IPS-15b (cell line): ENCODE data around the gene GCN1.

ENCODE experiments used
- H3K27me3 ChIP-seq: one replicate; pipeline ENCODE4 v1.6.1; 2013; ENCODE audit warnings: low read length; ENCODE audit not compliant: control insufficient read depth, insufficient read depth
- H3K36me3 ChIP-seq: one replicate; pipeline ENCODE4 v1.6.1; 2013; ENCODE audit warnings: low read length; ENCODE audit not compliant: control insufficient read depth, insufficient read depth
- H3K4me1 ChIP-seq: one replicate; pipeline ENCODE4 v1.6.1; 2013; ENCODE audit warnings: mild to moderate bottlenecking, low read length; ENCODE audit not compliant: control insufficient read depth, insufficient read depth
- H3K4me3 ChIP-seq: one replicate; pipeline ENCODE4 v1.5.1; 2013; ENCODE audit warnings: low read depth, low read length
- H3K9ac ChIP-seq: one replicate; pipeline ENCODE4 v1.6.1; 2013; ENCODE audit warnings: low read depth, mild to moderate bottlenecking, low read length
- H3K9me3 ChIP-seq: one replicate; pipeline ENCODE4 v1.6.1; 2013; ENCODE audit warnings: mild to moderate bottlenecking, low read length; ENCODE audit not compliant: control insufficient read depth, insufficient read depth

The GCN1 gene, protein sequence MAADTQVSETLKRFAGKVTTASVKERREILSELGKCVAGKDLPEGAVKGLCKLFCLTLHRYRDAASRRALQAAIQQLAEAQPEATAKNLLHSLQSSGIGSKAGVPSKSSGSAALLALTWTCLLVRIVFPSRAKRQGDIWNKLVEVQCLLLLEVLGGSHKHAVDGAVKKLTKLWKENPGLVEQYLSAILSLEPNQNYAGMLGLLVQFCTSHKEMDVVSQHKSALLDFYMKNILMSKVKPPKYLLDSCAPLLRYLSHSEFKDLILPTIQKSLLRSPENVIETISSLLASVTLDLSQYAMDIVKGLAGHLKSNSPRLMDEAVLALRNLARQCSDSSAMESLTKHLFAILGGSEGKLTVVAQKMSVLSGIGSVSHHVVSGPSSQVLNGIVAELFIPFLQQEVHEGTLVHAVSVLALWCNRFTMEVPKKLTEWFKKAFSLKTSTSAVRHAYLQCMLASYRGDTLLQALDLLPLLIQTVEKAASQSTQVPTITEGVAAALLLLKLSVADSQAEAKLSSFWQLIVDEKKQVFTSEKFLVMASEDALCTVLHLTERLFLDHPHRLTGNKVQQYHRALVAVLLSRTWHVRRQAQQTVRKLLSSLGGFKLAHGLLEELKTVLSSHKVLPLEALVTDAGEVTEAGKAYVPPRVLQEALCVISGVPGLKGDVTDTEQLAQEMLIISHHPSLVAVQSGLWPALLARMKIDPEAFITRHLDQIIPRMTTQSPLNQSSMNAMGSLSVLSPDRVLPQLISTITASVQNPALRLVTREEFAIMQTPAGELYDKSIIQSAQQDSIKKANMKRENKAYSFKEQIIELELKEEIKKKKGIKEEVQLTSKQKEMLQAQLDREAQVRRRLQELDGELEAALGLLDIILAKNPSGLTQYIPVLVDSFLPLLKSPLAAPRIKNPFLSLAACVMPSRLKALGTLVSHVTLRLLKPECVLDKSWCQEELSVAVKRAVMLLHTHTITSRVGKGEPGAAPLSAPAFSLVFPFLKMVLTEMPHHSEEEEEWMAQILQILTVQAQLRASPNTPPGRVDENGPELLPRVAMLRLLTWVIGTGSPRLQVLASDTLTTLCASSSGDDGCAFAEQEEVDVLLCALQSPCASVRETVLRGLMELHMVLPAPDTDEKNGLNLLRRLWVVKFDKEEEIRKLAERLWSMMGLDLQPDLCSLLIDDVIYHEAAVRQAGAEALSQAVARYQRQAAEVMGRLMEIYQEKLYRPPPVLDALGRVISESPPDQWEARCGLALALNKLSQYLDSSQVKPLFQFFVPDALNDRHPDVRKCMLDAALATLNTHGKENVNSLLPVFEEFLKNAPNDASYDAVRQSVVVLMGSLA (N-terminal part only)

DNA sequence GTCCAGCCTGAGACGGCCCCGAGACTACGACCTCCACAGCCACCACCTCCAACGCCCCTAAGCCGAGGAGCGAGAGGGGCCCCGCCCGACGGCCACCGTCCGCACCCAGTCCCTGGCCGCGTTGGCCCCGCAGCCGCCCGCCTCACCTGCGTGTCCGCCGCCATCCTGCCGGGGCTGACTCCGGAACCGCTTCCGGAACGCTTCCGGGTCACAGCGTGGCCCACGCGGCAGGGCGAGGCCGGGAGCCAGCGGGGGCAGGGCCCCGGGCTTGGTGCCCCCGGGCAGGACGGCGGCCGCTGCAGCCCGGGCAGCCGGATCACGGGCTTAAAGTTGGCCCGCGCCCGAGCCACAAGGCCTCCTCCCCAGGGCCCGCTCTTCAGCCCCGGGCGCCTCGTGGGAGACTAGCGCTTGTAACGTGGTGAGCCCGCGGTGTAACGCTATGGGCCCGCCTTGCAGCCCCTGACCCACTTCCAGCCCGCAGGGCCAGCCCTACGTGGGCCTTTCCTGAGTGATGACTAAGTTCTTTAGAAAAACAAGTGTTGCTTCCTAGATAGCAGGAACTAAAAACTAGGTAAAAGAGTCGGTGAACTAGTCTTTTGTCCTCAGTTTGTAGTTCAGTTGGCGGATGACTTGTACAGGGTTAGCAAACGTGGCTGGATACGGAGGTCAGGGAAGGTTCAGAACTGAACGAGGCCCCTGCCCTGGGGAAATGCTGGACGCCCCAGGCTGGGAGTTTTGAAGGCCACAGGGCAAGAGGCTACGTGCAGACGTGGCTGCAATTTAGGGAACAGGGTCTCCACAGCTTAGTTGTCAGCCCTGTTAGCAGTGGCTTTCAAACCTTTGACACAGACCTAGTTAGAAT, at the start of gene GCN1:
Gene GCN1 (minus strand): TSS at position 182 of the 862 bp plus-strand sequence. CDS start 18 bp downstream, at position 164.
- peak within 1 kb of the TSS; percentile 96 for H3K9ac ChIP-seq
- H3K9me3 ChIP-seq, result no peaks in the 10 kb centered on the region
- peaks cover 2% of the 10 kb centered on the region for H3K4me1 ChIP-seq
- peak within 1 kb of the TSS; percentile 74 for H3K4me3 ChIP-seq
- peaks cover 43% of the 10 kb centered on the region for H3K36me3 ChIP-seq
- no peaks in the 10 kb centered on the region for H3K27me3 ChIP-seq

DNA sequence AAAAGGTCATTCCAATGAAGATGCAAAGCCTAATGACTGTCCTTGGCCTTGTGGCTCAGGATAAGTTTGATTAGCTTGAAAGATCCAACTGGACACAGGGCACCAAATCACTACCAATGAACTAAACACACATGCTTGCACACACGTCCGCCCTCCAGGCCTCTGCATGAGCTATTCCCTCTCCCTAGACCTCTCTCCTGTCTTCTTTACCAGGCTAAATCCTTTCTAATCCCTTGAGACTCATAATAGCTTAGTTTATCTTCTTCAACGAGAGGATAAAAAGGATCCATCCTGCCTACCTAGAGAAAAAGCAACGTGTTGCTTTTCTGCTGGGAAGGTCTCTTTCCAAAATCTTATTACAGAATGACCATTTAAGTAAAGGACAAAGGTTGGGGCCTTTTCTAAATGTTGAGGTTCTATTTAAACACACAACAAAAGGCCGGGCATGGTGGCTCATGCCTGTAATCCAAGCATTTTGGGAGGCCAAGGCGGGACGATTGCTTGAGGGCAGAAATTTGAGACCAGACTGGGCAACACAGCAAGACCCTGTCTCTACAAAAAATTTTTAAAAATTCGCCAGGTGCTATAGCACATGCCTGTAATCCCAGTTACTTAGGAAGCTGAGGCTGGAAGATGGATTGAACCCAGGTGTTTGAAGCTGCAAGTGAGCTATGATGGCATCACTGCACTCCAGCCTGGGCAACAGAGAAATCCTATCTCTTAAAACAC, 48.6 kb upstream of the GCN1 start:
- Histone ChIP-seq H3K9ac (no peak overlapping the region), H3K9me3 (no peaks in the 10 kb centered on the region), H3K4me3 (no peak overlapping the region), H3K4me1 (peaks cover 13% of the 10 kb centered on the region), H3K27me3 (no peaks in the 10 kb centered on the region), H3K36me3 (peaks cover 2% of the 10 kb centered on the region)

DNA sequence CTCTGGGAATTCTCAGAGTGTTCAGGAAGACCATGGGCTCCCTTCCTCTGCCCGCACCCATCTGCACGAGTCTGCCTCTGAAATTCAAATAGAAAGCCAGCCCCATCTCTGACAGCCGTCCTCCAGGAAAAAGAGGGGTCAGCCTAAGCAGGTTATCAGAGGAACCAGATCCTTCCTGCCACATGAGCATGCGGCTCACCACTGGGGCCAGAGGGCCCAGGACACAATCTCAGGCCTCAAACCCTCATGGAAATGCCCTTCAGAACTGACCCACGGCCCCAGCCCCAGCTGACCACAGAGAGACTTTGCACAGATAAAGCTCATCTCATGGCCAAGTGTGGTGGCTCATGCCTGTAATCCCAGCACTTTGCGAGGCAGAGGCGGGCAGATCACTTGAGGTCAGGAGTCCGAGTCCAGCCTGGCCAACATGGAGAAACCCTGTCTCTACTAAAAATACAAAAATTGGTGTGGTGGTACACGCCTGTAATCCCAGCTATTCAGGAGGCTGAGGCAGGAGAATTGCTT, 47.8 kb upstream of the GCN1 start:
- H3K9me3 ChIP-seq, result no peaks in the 10 kb centered on the region
- H3K4me1 ChIP-seq, result peaks cover 10% of the 10 kb centered on the region
- peaks cover 2% of the 10 kb centered on the region for H3K36me3 ChIP-seq
- no peak overlapping the region for H3K4me3 ChIP-seq
- no peaks in the 10 kb centered on the region for H3K27me3 ChIP-seq
- no peak overlapping the region for H3K9ac ChIP-seq

DNA sequence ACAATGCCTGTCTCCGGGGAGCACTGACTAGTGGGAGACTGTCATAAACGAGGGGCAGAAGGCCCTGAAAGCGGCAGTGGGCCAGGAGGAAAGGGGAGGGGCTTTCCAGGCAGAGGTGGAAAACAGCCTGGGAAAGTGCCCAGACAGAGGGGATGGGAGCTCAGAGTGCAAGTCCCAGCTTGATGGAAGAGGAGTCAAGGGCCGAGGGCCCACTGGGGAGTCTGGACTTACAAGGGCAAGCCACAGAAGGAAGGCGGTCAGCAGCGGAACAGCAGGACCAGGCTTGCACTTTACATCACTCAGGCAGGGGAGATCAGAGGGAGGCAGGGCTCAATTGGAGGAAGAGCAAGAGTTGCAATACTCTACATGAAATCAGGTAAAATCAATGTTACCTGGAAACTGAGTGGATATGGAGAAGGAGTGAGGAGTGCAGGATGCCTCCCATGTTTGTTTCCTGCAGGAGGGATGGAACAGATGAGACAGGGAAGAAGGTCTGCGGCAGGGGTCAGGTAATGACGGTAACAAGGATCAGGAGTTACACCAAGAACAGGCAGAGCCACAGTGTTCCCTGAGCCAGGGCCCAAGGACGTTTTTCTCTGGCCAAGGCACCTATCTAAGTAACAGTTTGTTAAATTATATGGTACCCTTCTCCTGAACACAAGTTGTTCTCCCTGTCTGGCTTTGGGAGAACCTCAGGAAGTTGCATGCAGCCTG, 47.2 kb upstream of the GCN1 start:
- Histone ChIP-seq H3K9me3 (no peaks in the 10 kb centered on the region), H3K27me3 (no peaks in the 10 kb centered on the region), H3K36me3 (peaks cover 2% of the 10 kb centered on the region), H3K4me3 (no peak overlapping the region), H3K4me1 (peaks cover 10% of the 10 kb centered on the region), H3K9ac (no peak overlapping the region)

DNA sequence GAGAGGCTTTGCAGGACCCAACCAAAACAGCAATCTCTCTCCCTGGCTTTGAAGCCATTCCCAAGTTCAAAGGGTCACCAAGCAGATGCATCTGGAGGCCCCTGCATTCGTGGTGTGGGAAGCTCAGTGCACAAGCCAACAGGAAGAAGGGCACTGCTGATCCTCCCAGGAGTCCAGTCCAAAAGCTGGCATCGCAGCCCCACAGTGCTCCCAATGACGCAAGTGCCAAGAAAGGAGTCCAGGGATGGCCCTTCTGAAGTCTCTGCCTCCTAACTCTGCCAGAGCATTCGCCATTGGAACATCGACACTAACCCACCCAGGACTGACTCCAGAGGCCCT, 45.9 kb upstream of the GCN1 start:
- Histone ChIP-seq H3K27me3 (no peaks in the 10 kb centered on the region), H3K36me3 (peaks cover 2% of the 10 kb centered on the region), H3K9ac (no peak overlapping the region), H3K4me3 (no peak overlapping the region), H3K9me3 (no peaks in the 10 kb centered on the region), H3K4me1 (peaks cover 12% of the 10 kb centered on the region)

DNA sequence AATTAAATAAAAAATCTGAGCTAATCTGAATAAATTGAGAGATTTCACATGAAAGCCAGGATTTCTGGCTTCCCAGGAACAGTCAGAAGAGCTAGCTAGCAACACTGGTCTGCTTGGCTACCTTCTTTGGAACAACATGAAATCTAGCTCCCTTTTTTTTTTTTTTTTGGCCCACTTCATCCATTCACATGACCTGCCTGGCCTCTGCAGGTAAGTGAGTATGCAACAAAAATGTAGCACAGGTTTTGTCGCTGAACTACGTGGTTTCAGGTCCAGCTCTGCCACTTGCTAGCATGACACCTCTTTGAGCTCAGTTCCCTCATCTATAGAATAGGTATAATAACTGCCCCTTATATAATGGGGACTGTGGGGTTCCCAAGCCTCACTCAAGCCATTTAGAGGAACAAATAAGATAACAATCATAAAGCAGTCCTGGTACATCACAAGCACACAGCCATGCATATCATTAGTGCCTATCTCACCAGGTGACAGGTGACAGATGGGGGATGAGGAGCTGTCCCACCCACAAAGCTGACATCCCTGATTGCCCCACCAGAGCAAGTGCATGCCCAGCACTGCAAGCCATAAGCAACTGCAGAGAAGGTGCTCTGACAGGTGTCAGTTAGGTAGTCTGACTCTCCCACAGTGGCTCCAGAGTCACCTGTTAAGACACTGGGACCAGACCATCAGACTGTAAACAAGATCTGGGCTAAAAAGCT, 45.4 kb upstream of the GCN1 start:
- H3K36me3 ChIP-seq, result peaks cover 2% of the 10 kb centered on the region
- no peak overlapping the region for H3K9ac ChIP-seq
- H3K27me3 ChIP-seq, result no peaks in the 10 kb centered on the region
- peaks cover 11% of the 10 kb centered on the region for H3K4me1 ChIP-seq
- no peaks in the 10 kb centered on the region for H3K9me3 ChIP-seq
- no peak overlapping the region for H3K4me3 ChIP-seq

DNA sequence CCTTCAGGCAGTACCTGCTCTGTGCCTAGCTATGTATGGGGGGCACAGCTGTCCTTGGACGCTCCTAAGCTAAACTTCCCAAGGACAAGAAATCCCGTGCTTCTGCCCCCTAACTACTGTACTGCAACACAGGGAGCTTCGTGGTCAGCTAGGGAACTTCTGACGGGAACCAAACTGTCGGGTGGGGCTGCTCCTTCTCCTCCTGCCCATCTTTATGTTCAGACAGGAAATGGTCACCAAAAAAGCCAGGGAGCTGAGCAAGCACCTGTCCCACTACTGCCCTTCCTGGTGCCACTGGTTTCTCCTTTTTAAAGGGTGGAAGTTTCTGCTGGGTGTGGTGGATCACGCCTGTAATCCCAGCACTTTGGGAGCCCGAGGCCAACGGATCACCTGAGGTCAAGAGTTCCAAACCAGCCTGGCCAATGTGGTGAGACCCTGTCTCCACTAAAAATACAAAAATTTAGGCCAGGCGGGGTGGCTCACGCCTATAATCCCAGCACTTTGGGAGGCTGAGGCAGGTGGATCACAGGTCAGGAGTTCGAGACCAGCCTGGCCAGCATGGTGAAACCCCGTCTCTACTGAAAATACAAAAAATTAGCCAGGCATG, 44.4 kb upstream of the GCN1 start:
- Histone ChIP-seq H3K9ac (no peak overlapping the region), H3K36me3 (peaks cover 2% of the 10 kb centered on the region), H3K4me1 (peaks cover 18% of the 10 kb centered on the region), H3K4me3 (no peak overlapping the region), H3K27me3 (no peaks in the 10 kb centered on the region), H3K9me3 (no peaks in the 10 kb centered on the region)

DNA sequence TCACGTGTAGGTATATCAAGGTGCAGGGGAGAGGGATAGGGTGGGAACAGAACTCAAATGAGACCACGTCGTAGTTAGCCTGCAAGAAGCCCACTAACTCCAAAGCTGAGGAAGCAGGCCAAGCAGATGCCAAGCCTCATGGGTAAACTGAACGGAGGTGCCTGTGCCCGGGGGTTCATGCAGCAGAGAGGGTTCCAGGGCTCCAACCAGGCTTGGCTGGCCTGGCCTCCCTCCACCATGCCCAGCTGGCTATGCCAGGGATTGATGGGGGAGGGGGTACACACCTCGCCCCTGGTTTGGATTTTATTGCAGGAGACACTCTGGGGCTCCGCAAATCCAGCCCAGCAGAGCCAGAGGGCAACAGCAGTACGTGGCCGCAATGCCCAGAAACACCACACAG, 43.7 kb upstream of the GCN1 start:
- Histone ChIP-seq H3K9me3 (no peaks in the 10 kb centered on the region), H3K36me3 (peaks cover 2% of the 10 kb centered on the region), H3K4me3 (no peak overlapping the region), H3K9ac (no peak overlapping the region), H3K27me3 (no peaks in the 10 kb centered on the region), H3K4me1 (peaks cover 24% of the 10 kb centered on the region)

DNA sequence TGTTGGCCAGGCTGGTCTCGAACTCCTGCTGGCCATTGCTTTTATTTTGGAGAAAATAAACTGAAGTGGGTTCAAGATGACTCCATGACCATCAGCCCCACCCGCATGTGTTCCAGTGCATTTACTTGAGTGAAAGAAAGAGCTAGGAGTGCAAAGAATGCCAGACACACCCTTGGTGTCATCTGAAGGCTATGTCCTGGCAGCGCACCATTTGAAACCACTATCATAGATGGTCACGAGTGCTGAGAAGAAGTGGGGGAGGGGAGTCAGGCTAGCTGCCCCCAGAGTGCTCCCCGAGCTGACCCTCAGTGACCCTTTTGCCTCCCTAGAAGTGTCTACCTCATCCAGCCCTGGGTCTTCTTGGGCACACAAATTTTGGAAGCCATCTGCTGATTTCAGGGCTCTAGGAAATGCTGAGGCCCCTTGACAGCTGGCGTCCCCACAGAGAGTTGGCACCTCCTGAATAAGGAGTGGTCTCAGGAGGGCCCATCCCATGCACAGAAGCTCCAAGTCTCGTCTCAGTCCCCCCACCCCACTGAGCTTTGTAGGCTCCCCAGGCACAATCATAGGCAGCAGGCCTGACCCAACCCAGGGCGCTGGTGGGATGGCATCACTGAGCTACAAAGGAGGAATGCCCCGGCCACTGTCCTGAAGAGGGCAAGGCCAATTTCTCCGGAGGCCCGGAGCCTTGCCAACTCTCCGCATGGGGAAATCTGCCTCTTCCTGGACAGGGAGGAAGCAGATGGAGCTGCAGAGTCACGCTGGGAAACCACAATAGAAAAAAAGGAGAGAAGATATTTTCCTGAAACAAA, 43.1 kb upstream of the GCN1 start:
- Histone ChIP-seq H3K4me1 (peaks cover 30% of the 10 kb centered on the region), H3K9ac (no peak overlapping the region), H3K4me3 (no peak overlapping the region), H3K36me3 (peaks cover 2% of the 10 kb centered on the region), H3K9me3 (no peaks in the 10 kb centered on the region), H3K27me3 (no peaks in the 10 kb centered on the region)
